PC-9 (cell line): Measurements from ENCODE around the gene ADAMTS4.

Source experiments
- CTCF ChIP-seq: fragments of 200-600 bp; sonication (generic); conservative IDR thresholded peaks from 2 replicates; pipeline ENCODE4 v1.6.1; 2017; ENCODE audit warnings: mixed run types, antibody characterized with exemption, mild to moderate bottlenecking, moderate library complexity
- EZH2 ChIP-seq: fragments of 200-600 bp; sonication (generic); IDR thresholded peaks from 2 replicates; pipeline ENCODE4 v1.8.0; 2017; ENCODE audit warnings: antibody characterized with exemption, low read depth

GRCh38 chr1:161159913-161160243 is 39.0 kb downstream of the ADAMTS4 start:
- TF ChIP-seq CTCF (no peak), EZH2 (no peak)
